Measurements from ENCODE around the gene ARHGEF11. TPM values are rescaled to one million over a fixed set of nuclear protein-coding genes. Genes with fewer than 3 reads are reported as not detected.

Gene ARHGEF11, protein sequence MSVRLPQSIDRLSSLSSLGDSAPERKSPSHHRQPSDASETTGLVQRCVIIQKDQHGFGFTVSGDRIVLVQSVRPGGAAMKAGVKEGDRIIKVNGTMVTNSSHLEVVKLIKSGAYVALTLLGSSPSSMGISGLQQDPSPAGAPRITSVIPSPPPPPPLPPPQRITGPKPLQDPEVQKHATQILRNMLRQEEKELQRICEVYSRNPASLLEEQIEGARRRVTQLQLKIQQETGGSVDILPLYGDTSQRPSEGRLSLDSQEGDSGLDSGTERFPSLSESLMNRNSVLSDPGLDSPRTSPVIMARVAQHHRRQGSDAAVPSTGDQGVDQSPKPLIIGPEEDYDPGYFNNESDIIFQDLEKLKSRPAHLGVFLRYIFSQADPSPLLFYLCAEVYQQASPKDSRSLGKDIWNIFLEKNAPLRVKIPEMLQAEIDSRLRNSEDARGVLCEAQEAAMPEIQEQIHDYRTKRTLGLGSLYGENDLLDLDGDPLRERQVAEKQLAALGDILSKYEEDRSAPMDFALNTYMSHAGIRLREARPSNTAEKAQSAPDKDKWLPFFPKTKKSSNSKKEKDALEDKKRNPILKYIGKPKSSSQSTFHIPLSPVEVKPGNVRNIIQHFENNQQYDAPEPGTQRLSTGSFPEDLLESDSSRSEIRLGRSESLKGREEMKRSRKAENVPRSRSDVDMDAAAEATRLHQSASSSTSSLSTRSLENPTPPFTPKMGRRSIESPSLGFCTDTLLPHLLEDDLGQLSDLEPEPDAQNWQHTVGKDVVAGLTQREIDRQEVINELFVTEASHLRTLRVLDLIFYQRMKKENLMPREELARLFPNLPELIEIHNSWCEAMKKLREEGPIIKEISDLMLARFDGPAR (N-terminal part only)
- 17.0 and 24.8 TPM in 2 replicates for total RNA-seq (2012; rRNA removed)

DNA sequence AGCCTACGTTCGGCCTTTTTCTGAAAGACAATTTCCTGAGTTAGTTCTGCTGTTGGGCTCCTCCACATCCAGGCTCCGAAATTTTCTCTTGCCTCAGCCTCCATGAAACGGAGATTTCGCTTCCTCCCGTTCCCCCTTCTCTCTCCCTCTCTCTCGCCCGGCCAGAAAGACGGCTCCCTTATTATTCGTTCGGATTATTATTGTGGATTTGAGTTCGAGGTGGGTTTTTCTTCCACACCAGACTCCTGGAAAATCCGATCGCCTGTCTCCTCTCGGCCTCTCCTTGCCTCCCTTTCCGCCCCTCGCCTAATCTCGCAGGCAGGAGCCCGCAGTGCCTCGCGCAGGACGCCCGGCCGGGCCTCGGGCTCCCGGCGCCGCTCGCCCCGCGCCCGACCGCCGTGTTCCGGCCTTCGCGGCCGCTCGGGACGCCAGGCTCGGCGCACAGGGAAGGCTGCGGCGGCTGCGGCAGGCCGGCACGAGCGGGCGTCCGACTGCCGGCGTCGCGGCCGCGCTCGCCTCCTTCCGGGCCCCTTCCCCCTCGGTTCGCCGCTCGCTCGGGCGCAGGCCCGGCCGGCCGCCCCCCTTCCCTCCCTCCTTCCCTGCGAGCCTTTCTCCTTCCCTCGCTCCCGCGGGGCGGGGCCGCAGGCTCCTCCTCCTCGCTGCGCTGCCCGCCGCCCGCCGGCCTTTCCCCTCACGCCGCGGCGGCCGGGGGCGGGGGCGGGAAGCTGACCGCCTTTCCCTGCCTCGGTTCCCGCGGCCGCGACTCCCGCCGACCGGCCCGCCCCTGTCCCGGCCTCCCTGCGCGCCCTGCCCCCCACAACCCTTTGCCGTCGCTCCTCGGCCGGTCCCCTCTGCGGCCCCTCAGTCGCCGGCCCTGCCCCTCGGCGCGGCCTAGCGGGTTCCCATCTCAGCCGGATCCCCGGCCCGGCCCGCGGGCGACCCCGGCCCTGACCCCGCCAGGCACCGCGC lies at the start of gene ARHGEF11:
TSS of gene ARHGEF11 (minus strand) at position 493 of the 969 bp plus-strand sequence. CDS start 1,412 bp downstream, outside the sequence.
- Histone ChIP-seq H3K9ac (ENCODE audit: low read depth, low read length) (peak within 1 kb of the TSS; percentile 98), H3K36me3 (ENCODE audit: insufficient read depth, low read length) (no peaks in the 10 kb centered on the region), H3K4me1 (ENCODE audit: control insufficient read depth, insufficient read depth, low read length) (peaks cover 33% of the 10 kb centered on the region), H3K27me3 (ENCODE audit: control insufficient read depth, insufficient read depth, low read length) (peaks cover 9% of the 10 kb centered on the region), H3K4me2 (ENCODE audit: low read length) (peak within 1 kb of the TSS; percentile 86), H3K4me3 (ENCODE audit: low read length) (peak within 1 kb of the TSS; percentile 96), H3K9me3 (replicated peaks; ENCODE audit: low read length) (no peaks in the 10 kb centered on the region)

DNA sequence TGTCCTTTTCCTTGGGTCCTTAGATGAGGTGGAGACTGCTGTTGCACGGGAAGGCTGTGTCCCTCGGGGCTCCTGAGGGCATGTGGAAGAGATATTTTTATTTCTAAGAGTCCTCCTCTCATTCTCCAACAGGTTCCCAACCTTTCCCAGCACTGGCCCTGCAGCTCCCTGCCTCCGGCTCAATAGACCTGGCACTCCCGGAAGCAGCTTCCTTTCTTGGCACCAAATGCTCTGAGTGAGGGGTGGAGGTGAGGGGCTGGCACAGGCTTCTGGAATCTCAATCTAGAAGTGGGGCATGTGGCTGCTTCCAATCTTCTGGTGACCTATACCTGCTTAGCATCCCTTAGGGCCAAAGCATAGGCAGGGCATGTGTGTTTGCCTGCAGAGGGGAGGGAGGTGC lies 49.5 kb upstream of the ARHGEF11 start:
- Histone ChIP-seq H3K36me3 (ENCODE audit: insufficient read depth, low read length) (no peaks in the 10 kb centered on the region), H3K9me3 (replicated peaks; ENCODE audit: low read length) (no peaks in the 10 kb centered on the region), H3K9ac (ENCODE audit: low read depth, low read length) (no peak overlapping the region), H3K4me3 (ENCODE audit: low read length) (no peak overlapping the region), H3K4me1 (ENCODE audit: control insufficient read depth, insufficient read depth, low read length) (peaks cover 3% of the 10 kb centered on the region), H3K27me3 (ENCODE audit: control insufficient read depth, insufficient read depth, low read length) (peaks cover 6% of the 10 kb centered on the region), H3K4me2 (ENCODE audit: low read length) (no peak overlapping the region)

DNA sequence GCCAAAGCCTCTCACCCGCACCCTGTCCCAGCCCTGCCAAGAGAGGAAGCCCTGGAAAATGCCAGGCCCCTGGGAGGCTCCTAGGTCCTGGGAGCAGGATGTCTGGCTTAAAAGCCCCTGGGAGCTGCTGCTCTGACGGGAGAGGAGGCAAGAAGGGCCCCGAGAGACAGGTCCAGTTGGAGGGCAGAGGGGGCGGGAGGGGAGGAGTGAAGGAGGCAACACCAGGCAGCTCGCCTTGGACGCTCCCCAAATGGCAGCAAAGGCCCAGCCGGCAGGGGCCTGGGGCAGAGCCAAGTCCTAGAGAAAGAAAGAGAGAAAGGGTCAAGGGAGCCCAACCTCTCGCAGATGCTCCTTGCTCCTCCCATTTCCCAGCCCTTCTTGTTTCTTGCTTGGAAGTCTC lies 47.3 kb upstream of the ARHGEF11 start:
- H3K4me2 ChIP-seq (ENCODE audit: low read length) = no peak overlapping the region
- H3K36me3 ChIP-seq (ENCODE audit: insufficient read depth, low read length) = no peaks in the 10 kb centered on the region
- no peak overlapping the region for H3K4me3 ChIP-seq (ENCODE audit: low read length)
- H3K27me3 ChIP-seq (ENCODE audit: control insufficient read depth, insufficient read depth, low read length) = peaks cover 6% of the 10 kb centered on the region
- no peaks in the 10 kb centered on the region for H3K9me3 ChIP-seq (replicated peaks; ENCODE audit: low read length)
- H3K9ac ChIP-seq (ENCODE audit: low read depth, low read length) = no peak overlapping the region
- peaks cover 3% of the 10 kb centered on the region for H3K4me1 ChIP-seq (ENCODE audit: control insufficient read depth, insufficient read depth, low read length)

DNA sequence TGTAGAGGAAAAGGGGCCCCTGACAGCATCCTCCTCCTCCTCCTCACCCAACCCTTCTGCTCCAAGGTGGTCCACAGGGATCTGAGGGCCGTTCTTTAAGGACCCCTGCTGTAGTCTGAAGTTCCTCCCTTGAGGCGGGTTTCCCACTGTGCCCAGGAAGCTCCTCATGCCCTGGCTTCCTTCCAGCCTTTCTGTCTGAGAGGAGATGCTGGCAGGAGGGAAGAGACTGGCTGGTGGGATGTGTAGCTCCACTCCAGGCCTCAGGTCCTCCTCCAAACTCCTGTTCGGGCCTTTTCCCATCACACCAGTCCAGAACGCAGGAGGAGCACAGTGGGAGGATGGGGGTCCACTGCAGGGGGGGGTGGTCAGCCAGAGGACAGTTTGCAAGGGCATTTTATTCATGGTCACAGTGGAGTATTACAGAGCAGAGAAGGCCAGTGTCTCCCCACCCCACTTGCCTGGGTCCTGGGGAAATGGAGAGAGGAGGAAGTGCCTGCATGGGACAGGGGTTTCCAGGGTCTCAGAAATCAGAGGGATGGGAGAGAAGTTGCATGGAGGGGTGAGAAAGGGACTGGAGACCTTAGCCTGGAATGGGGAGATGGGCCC lies 46.2 kb upstream of the ARHGEF11 start:
- Histone ChIP-seq H3K4me3 (ENCODE audit: low read length) (no peak overlapping the region), H3K9me3 (replicated peaks; ENCODE audit: low read length) (no peaks in the 10 kb centered on the region), H3K4me1 (ENCODE audit: control insufficient read depth, insufficient read depth, low read length) (peaks cover 3% of the 10 kb centered on the region), H3K4me2 (ENCODE audit: low read length) (no peak overlapping the region), H3K27me3 (ENCODE audit: control insufficient read depth, insufficient read depth, low read length) (peaks cover 6% of the 10 kb centered on the region), H3K9ac (ENCODE audit: low read depth, low read length) (no peak overlapping the region), H3K36me3 (ENCODE audit: insufficient read depth, low read length) (no peaks in the 10 kb centered on the region)

DNA sequence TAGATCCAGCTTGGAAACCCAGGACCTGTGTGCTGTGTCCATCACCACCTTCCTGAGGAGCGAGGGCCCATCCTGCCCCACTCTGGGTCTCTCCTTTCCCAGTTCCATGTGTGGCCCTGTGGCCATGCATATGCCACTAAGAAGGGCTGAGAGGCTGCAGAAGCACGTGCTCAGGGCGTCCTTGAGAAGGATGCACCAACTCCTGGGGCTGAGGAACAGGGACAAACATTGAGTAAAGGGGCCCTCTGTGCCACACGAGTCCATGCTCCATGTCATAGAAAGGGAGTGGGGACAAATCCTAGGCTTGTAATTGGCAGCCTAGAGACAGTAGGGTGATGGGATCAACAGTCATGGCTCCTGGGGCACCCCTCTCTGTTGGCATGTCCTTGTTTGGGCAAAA lies 45.6 kb upstream of the ARHGEF11 start:
- Histone ChIP-seq H3K9ac (ENCODE audit: low read depth, low read length) (no peak overlapping the region), H3K4me2 (ENCODE audit: low read length) (no peak overlapping the region), H3K4me1 (ENCODE audit: control insufficient read depth, insufficient read depth, low read length) (peaks cover 3% of the 10 kb centered on the region), H3K4me3 (ENCODE audit: low read length) (no peak overlapping the region), H3K27me3 (ENCODE audit: control insufficient read depth, insufficient read depth, low read length) (peaks cover 6% of the 10 kb centered on the region), H3K36me3 (ENCODE audit: insufficient read depth, low read length) (no peaks in the 10 kb centered on the region), H3K9me3 (replicated peaks; ENCODE audit: low read length) (no peaks in the 10 kb centered on the region)

DNA sequence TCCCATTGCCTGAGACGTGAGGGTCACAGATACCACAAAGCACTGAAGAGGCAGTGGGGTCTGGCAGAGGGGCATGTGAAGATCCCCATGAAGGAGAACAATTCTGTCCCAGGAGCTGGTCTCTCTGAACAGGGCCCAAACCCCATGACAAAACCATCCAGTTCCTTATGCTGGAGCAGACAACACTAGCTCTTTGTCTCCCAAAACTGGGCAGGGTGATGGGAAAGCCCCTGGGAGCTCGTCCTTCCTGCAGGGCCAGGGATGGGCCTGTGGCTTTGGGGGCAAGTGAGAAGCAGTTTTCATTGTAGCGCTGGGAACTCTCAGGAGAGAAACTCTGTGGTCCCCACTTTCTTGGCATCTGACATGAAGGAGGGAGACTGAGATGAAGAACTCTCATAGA lies 45.2 kb upstream of the ARHGEF11 start:
- H3K9me3 ChIP-seq (replicated peaks; ENCODE audit: low read length) = no peaks in the 10 kb centered on the region
- no peaks in the 10 kb centered on the region for H3K36me3 ChIP-seq (ENCODE audit: insufficient read depth, low read length)
- no peak overlapping the region for H3K9ac ChIP-seq (ENCODE audit: low read depth, low read length)
- H3K4me3 ChIP-seq (ENCODE audit: low read length) = no peak overlapping the region
- H3K27me3 ChIP-seq (ENCODE audit: control insufficient read depth, insufficient read depth, low read length) = peaks cover 6% of the 10 kb centered on the region
- H3K4me1 ChIP-seq (ENCODE audit: control insufficient read depth, insufficient read depth, low read length) = peaks cover 3% of the 10 kb centered on the region
- H3K4me2 ChIP-seq (ENCODE audit: low read length) = no peak overlapping the region

DNA sequence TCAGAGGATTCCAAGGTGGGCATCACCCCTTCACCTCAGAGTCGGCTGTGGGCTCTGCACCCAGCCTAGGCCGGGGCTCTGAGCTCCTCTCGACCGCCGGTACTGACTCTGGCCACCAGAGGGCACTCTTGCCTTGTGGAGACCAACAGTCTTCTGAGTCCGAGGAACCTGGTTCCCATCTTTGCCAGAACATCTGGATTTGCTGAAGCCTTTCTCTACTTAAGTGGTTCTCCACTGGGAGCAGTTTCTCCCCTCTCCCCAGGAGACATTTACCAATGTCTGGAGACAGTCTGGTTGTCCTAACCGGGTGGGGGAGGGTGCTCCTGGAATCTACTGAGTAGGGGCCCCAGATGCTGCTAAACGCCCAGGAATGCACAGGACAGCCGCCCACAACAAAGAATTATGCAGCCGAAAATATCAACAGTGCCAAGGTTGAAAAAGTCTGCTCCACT lies 44.7 kb upstream of the ARHGEF11 start:
- Histone ChIP-seq H3K9me3 (replicated peaks; ENCODE audit: low read length) (no peaks in the 10 kb centered on the region), H3K4me2 (ENCODE audit: low read length) (peak overlapping the region; percentile 55), H3K27me3 (ENCODE audit: control insufficient read depth, insufficient read depth, low read length) (peaks cover 6% of the 10 kb centered on the region), H3K36me3 (ENCODE audit: insufficient read depth, low read length) (no peaks in the 10 kb centered on the region), H3K4me1 (ENCODE audit: control insufficient read depth, insufficient read depth, low read length) (peaks cover 3% of the 10 kb centered on the region), H3K4me3 (ENCODE audit: low read length) (no peak overlapping the region), H3K9ac (ENCODE audit: low read depth, low read length) (no peak overlapping the region)

DNA sequence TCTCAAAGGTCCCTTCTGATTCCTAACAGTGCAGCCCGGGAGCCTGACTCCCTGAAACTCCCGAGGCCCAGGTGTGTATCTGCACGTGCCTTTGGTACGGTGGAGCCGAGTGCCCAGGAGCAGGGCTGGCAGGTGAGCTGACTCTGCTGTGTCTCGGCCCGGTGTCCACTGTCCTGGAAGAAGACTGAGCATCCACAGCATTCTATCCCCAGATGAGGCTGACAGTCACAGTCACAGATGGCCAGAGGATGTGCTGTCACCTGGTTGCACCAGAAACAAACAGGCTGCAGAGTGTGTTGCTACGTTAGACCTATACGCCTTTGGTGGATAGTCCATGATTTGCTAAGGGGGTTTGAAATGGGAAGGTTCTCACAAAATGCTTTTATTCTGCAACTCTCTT lies 44.2 kb upstream of the ARHGEF11 start:
- H3K4me3 ChIP-seq (ENCODE audit: low read length) = no peak overlapping the region

DNA sequence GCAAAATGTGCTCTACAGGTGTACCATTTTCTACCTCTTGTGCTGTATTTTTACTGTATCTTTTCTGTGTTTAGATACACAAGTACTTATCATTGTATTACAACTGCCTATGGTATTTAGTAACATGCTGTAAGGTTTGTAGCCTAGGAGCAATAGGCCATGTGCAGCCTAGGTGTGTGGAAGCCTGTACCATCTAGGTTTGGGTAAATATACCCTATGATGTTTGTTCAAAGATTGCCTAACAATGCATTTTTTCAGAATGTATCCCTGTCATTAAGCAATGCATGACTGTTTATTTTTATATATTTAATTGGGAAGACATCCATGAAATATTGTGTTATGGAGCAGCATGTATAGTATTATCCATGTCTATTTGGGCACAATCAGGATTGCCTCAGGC lies 43.1 kb upstream of the ARHGEF11 start:
- no peak overlapping the region for H3K4me3 ChIP-seq (ENCODE audit: low read length)
- no peaks in the 10 kb centered on the region for H3K36me3 ChIP-seq (ENCODE audit: insufficient read depth, low read length)
- no peaks in the 10 kb centered on the region for H3K9me3 ChIP-seq (replicated peaks; ENCODE audit: low read length)
- H3K4me1 ChIP-seq (ENCODE audit: control insufficient read depth, insufficient read depth, low read length) = peaks cover 3% of the 10 kb centered on the region
- H3K4me2 ChIP-seq (ENCODE audit: low read length) = no peak overlapping the region
- H3K27me3 ChIP-seq (ENCODE audit: control insufficient read depth, insufficient read depth, low read length) = peaks cover 9% of the 10 kb centered on the region
- no peak overlapping the region for H3K9ac ChIP-seq (ENCODE audit: low read depth, low read length)

More for the DNA sequence above, 44.2 kb upstream of the ARHGEF11 start:
- Histone ChIP-seq H3K9ac (ENCODE audit: low read depth, low read length) (no peak overlapping the region), H3K27me3 (ENCODE audit: control insufficient read depth, insufficient read depth, low read length) (peaks cover 6% of the 10 kb centered on the region), H3K9me3 (replicated peaks; ENCODE audit: low read length) (no peaks in the 10 kb centered on the region), H3K4me1 (ENCODE audit: control insufficient read depth, insufficient read depth, low read length) (peaks cover 3% of the 10 kb centered on the region), H3K4me2 (ENCODE audit: low read length) (no peak overlapping the region), H3K36me3 (ENCODE audit: insufficient read depth, low read length) (no peaks in the 10 kb centered on the region)

DNA sequence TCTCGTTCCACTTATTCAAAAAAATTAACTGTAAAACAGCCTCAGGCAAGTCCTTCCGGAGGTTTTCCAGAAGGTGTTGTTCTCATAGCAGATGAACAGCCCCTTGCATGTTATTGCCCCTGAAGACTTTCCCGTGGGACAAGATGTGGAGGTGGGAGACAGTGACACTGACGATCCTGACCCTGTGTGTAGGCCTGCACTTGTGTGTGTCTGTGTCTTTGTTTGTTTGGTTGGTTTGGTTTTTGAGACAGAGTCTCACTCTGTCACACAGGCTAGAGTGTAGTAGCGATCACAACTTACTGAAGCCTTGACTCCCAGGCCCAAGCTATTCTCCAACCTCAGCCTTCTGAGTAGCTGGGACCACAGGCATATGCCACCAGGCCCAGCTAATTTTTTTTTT lies 41.5 kb upstream of the ARHGEF11 start:
- Histone ChIP-seq H3K4me3 (ENCODE audit: low read length) (no peak overlapping the region), H3K4me2 (ENCODE audit: low read length) (no peak overlapping the region), H3K27me3 (ENCODE audit: control insufficient read depth, insufficient read depth, low read length) (peaks cover 23% of the 10 kb centered on the region), H3K9ac (ENCODE audit: low read depth, low read length) (no peak overlapping the region), H3K4me1 (ENCODE audit: control insufficient read depth, insufficient read depth, low read length) (peaks cover 3% of the 10 kb centered on the region), H3K9me3 (replicated peaks; ENCODE audit: low read length) (no peaks in the 10 kb centered on the region), H3K36me3 (ENCODE audit: insufficient read depth, low read length) (no peaks in the 10 kb centered on the region)

Measured in skeletal muscle satellite cell (primary cell).